Body of pancreas (tissue), 4 donors: ENCODE results near the gene RNASE1. TPM values are rescaled to one million over a fixed set of nuclear protein-coding genes. Genes with fewer than 3 reads are reported as not detected.
A peak's percentile ranks its signal among the peaks of the same experiment; 100 is the strongest.

Experiments used
- ATAC-seq: fragments of 150-250 bp; one replicate; pipeline ENCODE4 v1.9.1; 2016
- DNase-seq, 4 donors: peaks; one replicate each; pipeline ENCODE4 v3.0.0-alpha.2; 2019
- H3K27ac ChIP-seq, 4 donors: fragments of 200-600 bp; sonication (generic); 1 replicate in 3 of 4; 2 replicates in 1 of 4; pipeline versions ENCODE4 v1.5.1 to v1.6.1; 2016 to 2019; ENCODE audit warnings: mild to moderate bottlenecking in 1 of 4, mixed read lengths in 1 of 4, moderate library complexity in 1 of 4
- H3K27me3 ChIP-seq, 2 donors: fragments of 200-600 bp; sonication (generic); one replicate each; pipeline ENCODE4 v1.6.0; 2016; ENCODE audit warnings: mild to moderate bottlenecking in 1 of 2
- H3K36me3 ChIP-seq, 2 donors: fragments of 200-600 bp; sonication (generic); replicated peaks in 1 of 2; 2 replicates each; pipeline ENCODE4 v1.5.1; 2016; ENCODE audit warnings: low read depth in 2 of 2; ENCODE audit not compliant: insufficient read depth in 1 of 2
- H3K4me1 ChIP-seq: fragments of 200-600 bp; sonication (generic); one replicate; pipeline ENCODE4 v1.6.0; 2016
- H3K4me3 ChIP-seq, 2 donors: fragments of 200-600 bp; sonication (generic); 1 replicate in 1 of 2; 2 replicates in 1 of 2; pipeline ENCODE4 v1.5.1; 2016 to 2019
- H3K9me3 ChIP-seq, 3 donors: fragments of 200-600 bp; sonication (generic); 1 replicate in 2 of 3; 2 replicates in 1 of 3; pipeline ENCODE4 v1.5.1; 2016
- CTCF ChIP-seq, 7 experiments: fragments of 450-650 bp in 4 of 7; fragments of 200-600 bp in 3 of 7; sonication (generic) in 3 of 7; IDR thresholded peaks; one replicate each; pipeline ENCODE4 v1.5.1; 2016 to 2019; ENCODE audit warnings: antibody characterized with exemption in 7 of 7
- POLR2A ChIP-seq, 3 donors: fragments of 450-650 bp; IDR thresholded peaks; one replicate each; pipeline ENCODE4 v1.6.1; 2016; ENCODE audit warnings: antibody characterized with exemption in 3 of 3, mild to moderate bottlenecking in 2 of 3
- WGBS, 2 donors: methylation state at CpG; one replicate each; pipeline ENCODE4 v1.1.5; 2017; 5-methylcytosine and 5-hydroxymethylcytosine counted together
- intact Hi-C: fragments of 100-400 bp; cut with DNase I; formaldehyde crosslinking; loops from one replicate; pipeline ENCODE4 v1.15.1; 2023
- total RNA-seq, 2 donors: library from RNA; depleted of rRNA; stranded (reverse); fragments of >200 nt; gene quantifications; one replicate each; pipeline ENCODE4 v1.1.0, GENCODE V29; 2016

The RNASE1 gene
- total RNA-seq, 2 donors from 2014 or later: 316 to 772 TPM

GRCh38 chr14:20781803-20782202, 20.8 kb downstream of the RNASE1 start:
- no peaks in the 10 kb centered on the region for H3K36me3 ChIP-seq
- peak overlapping the region in 1 of 4 donors; percentile 61 for H3K27ac ChIP-seq
- H3K4me1 ChIP-seq: no peaks in the 10 kb centered on the region
- no peak for ATAC-seq
- no peaks in the 10 kb centered on the region for H3K27me3 ChIP-seq
- DNase-seq: no peak
- intact Hi-C loops: no loop called here
- H3K9me3 ChIP-seq: no peaks in the 10 kb centered on the region
- 41 to 61% methylated on average over 4 of the region's 4 CpGs for WGBS, 2 donors
- TF ChIP-seq CTCF (IDR thresholded peaks at IDR 0.05) (no peak), POLR2A (IDR thresholded peaks at IDR 0.05) (no peak)
- no peak overlapping the region for H3K4me3 ChIP-seq

GRCh38 chr14:20775901-20776300, 26.7 kb downstream of the RNASE1 start:
- no peak for TF ChIP-seq POLR2A (IDR thresholded peaks at IDR 0.05)
- TF ChIP-seq CTCF (IDR thresholded peaks at IDR 0.05): no peak
- no peaks in the 10 kb centered on the region for H3K4me1 ChIP-seq
- ATAC-seq: no peak
- DNase-seq: no peak
- intact Hi-C loops: no loop called here
- H3K4me3 ChIP-seq: no peak overlapping the region
- H3K27me3 ChIP-seq: no peaks in the 10 kb centered on the region
- no peak overlapping the region for H3K27ac ChIP-seq
- 78 to 95% methylated on average over 1 of the region's 1 CpG for WGBS, 2 donors
- no peaks in the 10 kb centered on the region for H3K9me3 ChIP-seq
- no peaks in the 10 kb centered on the region for H3K36me3 ChIP-seq

DNA sequence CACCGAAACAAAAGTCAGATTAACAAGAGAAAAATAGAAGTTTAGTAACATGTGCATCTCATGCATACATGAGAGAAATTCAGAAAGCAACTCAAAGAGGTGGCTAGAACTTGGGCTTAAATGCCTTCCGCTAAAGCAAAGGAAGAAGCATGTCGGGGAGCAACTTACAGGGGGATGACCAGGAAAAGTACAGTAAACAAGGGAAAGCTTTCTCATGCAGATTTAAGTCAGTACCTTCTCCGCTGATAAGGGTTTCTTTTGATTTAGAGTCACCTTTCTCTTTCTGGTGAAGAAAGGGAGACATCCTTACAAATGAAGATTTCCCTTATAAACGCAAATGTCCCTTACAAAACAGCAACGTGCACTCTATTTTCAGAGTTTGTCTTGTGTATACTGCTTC, 27.6 kb downstream of the RNASE1 start:
- H3K27me3 ChIP-seq: no peaks in the 10 kb centered on the region
- no peak for DNase-seq
- H3K36me3 ChIP-seq: no peaks in the 10 kb centered on the region
- intact Hi-C loops: no loop called here
- no peak overlapping the region for H3K27ac ChIP-seq
- no peaks in the 10 kb centered on the region for H3K9me3 ChIP-seq
- no peaks in the 10 kb centered on the region for H3K4me1 ChIP-seq
- no peak for TF ChIP-seq POLR2A (IDR thresholded peaks at IDR 0.05)
- H3K4me3 ChIP-seq: no peak overlapping the region
- no peak for ATAC-seq
- 70 to 79% methylated on average over 6 of the region's 6 CpGs for WGBS, 2 donors

GRCh38 chr14:20774258-20774824, 28.3 kb downstream of the RNASE1 start:
- Histone ChIP-seq H3K36me3 (no peaks in the 10 kb centered on the region), H3K27me3 (no peaks in the 10 kb centered on the region), H3K9me3 (no peaks in the 10 kb centered on the region), H3K4me1 (no peaks in the 10 kb centered on the region), H3K27ac (no peak overlapping the region), H3K4me3 (no peak overlapping the region)
- TF ChIP-seq POLR2A (IDR thresholded peaks at IDR 0.05) (no peak), CTCF (IDR thresholded peaks at IDR 0.05) (no peak)
- ATAC-seq: no peak
- WGBS, 2 donors: 58 to 60% methylated on average over 5 of the region's 5 CpGs
- intact Hi-C loops: no loop called here
- DNase-seq: no peak

GRCh38 chr14:20772650-20773049, 30.0 kb downstream of the RNASE1 start:
- DNase-seq (no peak), ATAC-seq (no peak)
- H3K4me3 ChIP-seq: no peak overlapping the region
- H3K9me3 ChIP-seq: no peaks in the 10 kb centered on the region
- TF ChIP-seq CTCF (IDR thresholded peaks at IDR 0.05): no peak
- TF ChIP-seq POLR2A (IDR thresholded peaks at IDR 0.05): no peak
- H3K36me3 ChIP-seq: no peaks in the 10 kb centered on the region
- H3K4me1 ChIP-seq: no peaks in the 10 kb centered on the region
- intact Hi-C loops: no loop called here
- 71 to 73% methylated on average over 3 of the region's 3 CpGs for WGBS, 2 donors
- no peak overlapping the region for H3K27ac ChIP-seq
- no peaks in the 10 kb centered on the region for H3K27me3 ChIP-seq
